K562 (cell line): ENCODE measurements around the gene KCNH2. TPM values are rescaled to one million over a fixed set of nuclear protein-coding genes. Genes with fewer than 3 reads are reported as not detected.

Experiments used
- ARID3B ChIP-seq: fragments of 250-450 bp; sonication (Bioruptor Pico); IDR thresholded peaks from 2 replicates; pipeline ENCODE4 v1.4.0; 2020; ENCODE audit warnings: borderline replicate concordance
- ETV6 ChIP-seq, 3 experiments: fragments of 150-350 bp in 1 of 3; sonication (generic) in 1 of 3; formaldehyde crosslinking in 1 of 3; IDR thresholded peaks; 2 replicates each; pipeline versions ENCODE4 v1.6.1 to v1.8.0; 2014 to 2022; ENCODE audit warnings: borderline replicate concordance in 2 of 3, low read depth in 2 of 3, antibody characterized with exemption in 1 of 3, low read length in 1 of 3, mild to moderate bottlenecking in 1 of 3, missing genetic modification reagents in 1 of 3
- HDAC8 ChIP-seq: fragments of 450-650 bp; IDR thresholded peaks from 2 replicates; pipeline ENCODE4 v1.6.1; 2016; ENCODE audit warnings: mild to moderate bottlenecking, missing genetic modification characterization, moderate library complexity, missing compliant biosample characterization
- HNRNPLL ChIP-seq: fragments of 200-400 bp; formaldehyde crosslinking; IDR thresholded peaks from 2 replicates; pipeline ENCODE4 v1.6.1; 2017; ENCODE audit warnings: low read length, low read depth, mild to moderate bottlenecking; ENCODE audit not compliant: poor library complexity, severe bottlenecking
- KDM4B ChIP-seq, 2 experiments: fragments of 450-650 bp in 1 of 2; sonication (generic) in 1 of 2; IDR thresholded peaks; 2 replicates each; pipeline ENCODE4 v1.6.1; 2016 to 2017; ENCODE audit warnings: borderline replicate concordance in 2 of 2, antibody characterized with exemption in 1 of 2, low read depth in 1 of 2, mild to moderate bottlenecking in 1 of 2
- MAFK ChIP-seq: IDR thresholded peaks from 2 replicates; pipeline ENCODE4 v1.6.1; 2011; ENCODE audit warnings: low read length, improper control_type of control experiment
- NUFIP1 ChIP-seq: fragments of 450-650 bp; IDR thresholded peaks from 2 replicates; pipeline ENCODE4 v1.6.1; 2018; ENCODE audit not compliant: partially characterized antibody
- OTX1 ChIP-seq: fragments of 450-650 bp; formaldehyde crosslinking; IDR thresholded peaks from 2 replicates; pipeline ENCODE4 v1.4.0; 2022; ENCODE audit warnings: mild to moderate bottlenecking
- RAD51 ChIP-seq: fragments of 450-650 bp; IDR thresholded peaks from 2 replicates; pipeline ENCODE4 v1.7.1; 2016; ENCODE audit warnings: low read depth, mild to moderate bottlenecking, borderline replicate concordance
- SMARCB1 ChIP-seq: IDR thresholded peaks from 2 replicates; pipeline ENCODE4 v1.6.1; 2011; ENCODE audit warnings: improper control_type of control experiment, low read depth; ENCODE audit not compliant: insufficient read length
- ZC3H4 ChIP-seq: sonication (generic); formaldehyde crosslinking; IDR thresholded peaks from 2 replicates; pipeline ENCODE4 v1.9.0; 2021; ENCODE audit warnings: missing genetic modification reagents, borderline replicate concordance
- ZNF140 ChIP-seq: fragments of 250-450 bp; sonication (Bioruptor Pico); IDR thresholded peaks from 2 replicates; pipeline ENCODE4 v1.8.0; 2021; ENCODE audit warnings: moderate library complexity, mild to moderate bottlenecking, inconsistent platforms
- ZNF197 ChIP-seq: fragments of 200-800 bp; sonication (Bioruptor generic); IDR thresholded peaks from 2 replicates; pipeline ENCODE4 v1.6.1; 2016; ENCODE audit warnings: low read depth, missing genetic modification characterization, missing compliant biosample characterization
- ZNF280B ChIP-seq: fragments of 250-450 bp; sonication (Bioruptor Pico); IDR thresholded peaks from 2 replicates; pipeline ENCODE4 v1.5.1; 2021; ENCODE audit warnings: mild to moderate bottlenecking
- polyA plus RNA-seq, 8 experiments: library from polyadenylated mRNA; depleted of rRNA in 4 of 8; stranded (reverse) in 5 of 8; unstranded in 3 of 8; fragments of >200 nt; fragmentation: Nextera tagmentation in 2 of 8; fragmentation: Illumina TruSeq in 1 of 8; extraction: Ambion mirVana in 2 of 8; extraction: Trizol in 1 of 8; gene quantifications; 2 replicates each; pipeline versions ENCODE4 v1.2.1 to v1.2.3, GENCODE V29; 2011 to 2014; ENCODE audit warnings: inconsistent platforms in 1 of 8, missing spikeins in 1 of 8
- total RNA-seq, 7 experiments: library from RNA; depleted of rRNA in 6 of 7; stranded (reverse); fragments of >200 nt in 6 of 7; fragmentation: Illumina TruSeq in 2 of 7; extraction: Trizol in 2 of 7; gene quantifications; 2 replicates each; pipeline versions ENCODE4 v1.2.1 to v1.2.3, GENCODE V29; 2011 to 2021; ENCODE audit warnings: low replicate concordance in 1 of 7
- TF ChIP-seq, protein P1 (sequence below): fragments of 250-450 bp; sonication (Bioruptor Pico); IDR thresholded peaks from 2 replicates; pipeline ENCODE4 v1.5.0; 2020; ENCODE audit warnings: mild to moderate bottlenecking, borderline replicate concordance

Gene KCNH2
- total and polyA plus RNA-seq, 9 of the 15 experiments (the other 6 are each of a cell fraction or from before 2014, with no cell fraction given): 18.1 to 368 (median 218) TPM

DNA sequence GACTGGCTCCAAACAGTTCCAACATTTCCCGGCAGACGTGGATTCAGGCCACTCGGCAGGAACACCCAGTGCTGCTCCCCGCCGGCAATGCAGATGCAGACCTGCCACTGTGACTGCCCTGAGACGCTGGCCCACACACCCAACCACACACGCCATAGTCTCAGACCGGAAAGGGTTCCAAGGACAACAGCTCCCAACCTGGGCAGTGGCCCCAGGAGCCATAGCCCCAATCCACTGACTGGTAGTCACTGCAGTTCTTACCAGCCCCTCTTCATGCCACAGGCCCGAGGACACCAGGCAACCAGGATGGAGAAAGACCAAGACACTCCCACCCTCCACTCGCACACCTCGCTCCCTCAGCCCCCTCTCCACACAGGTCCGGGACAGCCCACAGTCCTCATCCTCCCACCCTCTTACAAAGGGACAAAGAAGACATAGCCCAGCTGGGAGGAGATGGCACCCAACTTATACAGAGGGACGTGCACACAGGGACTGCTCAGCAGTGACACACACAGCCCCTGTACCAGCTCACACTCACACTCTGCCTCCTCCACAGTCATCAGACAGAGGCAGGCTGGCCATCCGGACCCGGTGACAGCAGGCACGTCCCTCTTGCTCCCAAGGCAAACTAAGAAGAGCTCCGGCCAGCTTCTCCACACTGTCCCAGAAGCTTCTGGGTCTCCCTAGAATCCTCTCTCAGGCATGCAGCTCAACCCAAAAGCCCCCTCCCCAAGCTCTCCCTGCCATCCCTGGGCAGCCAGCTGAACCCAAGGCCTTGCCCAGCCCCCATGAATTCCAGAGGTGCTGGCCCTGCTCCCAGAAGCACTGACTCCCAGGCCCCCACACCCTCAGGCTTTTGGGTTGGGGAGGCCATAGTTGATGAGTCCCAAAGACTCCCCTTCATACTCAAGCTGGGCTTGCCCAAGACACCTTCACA, 24.8 kb downstream of the KCNH2 start (continued):
- TF ChIP-seq KDM4B (IDR thresholded peaks at IDR 0.05; ENCODE audit: borderline replicate concordance in 2 of 2, low read depth in 1 of 2): peak in 1 of 2 experiments; percentile 10; a peak in 1 of 4 replicates
- no peak for TF ChIP-seq ZNF280B (CRISPR knock-in tag)
- no peak for TF ChIP-seq ETV6 (IDR thresholded peaks at IDR 0.05; ENCODE audit: borderline replicate concordance in 1 of 2, low read depth in 2 of 2, low read length in 1 of 2)
- no peak for TF ChIP-seq ETV6 (CRISPR knock-in tag; IDR thresholded peaks at IDR 0.05; ENCODE audit: borderline replicate concordance)
- no peak for TF ChIP-seq NUFIP1
- TF ChIP-seq ARID3B (CRISPR knock-in tag): no peak
- peak; percentile 3 for TF ChIP-seq HNRNPLL
- TF ChIP-seq, protein P1, sequence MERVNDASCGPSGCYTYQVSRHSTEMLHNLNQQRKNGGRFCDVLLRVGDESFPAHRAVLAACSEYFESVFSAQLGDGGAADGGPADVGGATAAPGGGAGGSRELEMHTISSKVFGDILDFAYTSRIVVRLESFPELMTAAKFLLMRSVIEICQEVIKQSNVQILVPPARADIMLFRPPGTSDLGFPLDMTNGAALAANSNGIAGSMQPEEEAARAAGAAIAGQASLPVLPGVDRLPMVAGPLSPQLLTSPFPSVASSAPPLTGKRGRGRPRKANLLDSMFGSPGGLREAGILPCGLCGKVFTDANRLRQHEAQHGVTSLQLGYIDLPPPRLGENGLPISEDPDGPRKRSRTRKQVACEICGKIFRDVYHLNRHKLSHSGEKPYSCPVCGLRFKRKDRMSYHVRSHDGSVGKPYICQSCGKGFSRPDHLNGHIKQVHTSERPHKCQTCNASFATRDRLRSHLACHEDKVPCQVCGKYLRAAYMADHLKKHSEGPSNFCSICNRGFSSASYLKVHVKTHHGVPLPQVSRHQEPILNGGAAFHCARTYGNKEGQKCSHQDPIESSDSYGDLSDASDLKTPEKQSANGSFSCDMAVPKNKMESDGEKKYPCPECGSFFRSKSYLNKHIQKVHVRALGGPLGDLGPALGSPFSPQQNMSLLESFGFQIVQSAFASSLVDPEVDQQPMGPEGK: no peak
- TF ChIP-seq HDAC8 (tag): no peak
- no peak for TF ChIP-seq SMARCB1
- no peak for TF ChIP-seq ZNF140 (CRISPR knock-in tag)
- TF ChIP-seq MAFK: no peak
- no peak for TF ChIP-seq RAD51
- TF ChIP-seq ZNF197 (CRISPR knock-in tag): no peak
- TF ChIP-seq OTX1: 0 out of 2 replicates have a peak, but pooled peaks have one; percentile 10
- TF ChIP-seq ZC3H4: no peak
